ENCODE results near the gene TTC7B.

The TTC7B gene

GRCh38 chr14:90483571-90483974 lies 332.7 kb downstream of the TTC7B start:
- no peak for DNase-seq (ENCODE audit: low read depth)
- no peak for TF ChIP-seq CTCF (IDR thresholded peaks at IDR 0.05; ENCODE audit: low read depth, low read length, missing control alignments)
- no peak overlapping the region for H3K4me3 ChIP-seq (ENCODE audit: low read depth, low read length)

DNA sequence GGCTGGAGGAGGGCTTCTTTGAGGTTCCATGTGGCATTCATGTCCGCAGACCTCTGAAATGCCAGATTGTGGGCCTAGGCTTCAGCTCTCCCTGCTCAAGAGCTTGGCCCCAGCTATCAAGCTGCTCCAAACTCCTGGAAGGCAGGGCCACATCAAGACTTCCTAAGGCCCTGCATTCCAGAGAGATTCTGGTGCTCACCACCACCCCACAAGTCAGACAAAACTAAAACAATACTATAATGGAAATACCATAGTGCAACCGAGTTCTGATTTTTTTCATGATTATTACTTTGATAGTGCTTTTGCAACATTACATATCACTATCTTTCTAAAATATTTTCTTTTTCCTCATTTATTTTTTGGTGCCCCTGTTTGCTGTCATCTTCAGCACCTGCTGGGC lies 333.1 kb downstream of the TTC7B start:
- no peak for TF ChIP-seq CTCF (IDR thresholded peaks at IDR 0.05; ENCODE audit: low read depth, low read length, missing control alignments)
- H3K4me3 ChIP-seq (ENCODE audit: low read depth, low read length) = no peak overlapping the region

GRCh38 chr14:90475298-90475697 lies 340.9 kb downstream of the TTC7B start:
- DNase-seq (ENCODE audit: low read depth) = no peak
- no peak overlapping the region for H3K4me3 ChIP-seq (ENCODE audit: low read depth, low read length)
- no peak for TF ChIP-seq CTCF (IDR thresholded peaks at IDR 0.05; ENCODE audit: low read depth, low read length, missing control alignments)

More for the DNA sequence above, 333.1 kb downstream of the TTC7B start:
- DNase-seq (ENCODE audit: low read depth) = no peak

Data from GM12864 (cell line).